Measurements from ENCODE around the gene DDB1.

DNA sequence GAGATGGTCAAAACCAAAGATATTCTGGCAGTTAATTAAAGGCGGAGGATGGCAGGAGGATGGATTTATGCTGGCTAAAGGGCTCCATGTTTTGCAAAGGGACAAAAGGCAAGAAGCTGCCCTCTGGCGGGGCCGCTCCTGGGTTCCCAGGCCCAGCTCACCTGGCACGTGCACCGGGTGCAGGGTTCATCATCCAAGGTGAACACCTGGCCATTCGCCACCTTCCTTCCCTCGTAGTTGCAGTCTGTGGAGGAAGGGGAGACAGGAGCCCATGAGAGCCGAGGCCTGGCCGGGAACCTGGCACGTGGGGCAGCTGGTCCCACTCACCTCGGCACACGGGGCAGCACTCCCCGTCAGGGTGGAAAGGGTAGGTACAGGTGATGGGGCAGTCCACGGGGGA lies 68.1 kb downstream of the DDB1 start:
- TF ChIP-seq, protein P1, sequence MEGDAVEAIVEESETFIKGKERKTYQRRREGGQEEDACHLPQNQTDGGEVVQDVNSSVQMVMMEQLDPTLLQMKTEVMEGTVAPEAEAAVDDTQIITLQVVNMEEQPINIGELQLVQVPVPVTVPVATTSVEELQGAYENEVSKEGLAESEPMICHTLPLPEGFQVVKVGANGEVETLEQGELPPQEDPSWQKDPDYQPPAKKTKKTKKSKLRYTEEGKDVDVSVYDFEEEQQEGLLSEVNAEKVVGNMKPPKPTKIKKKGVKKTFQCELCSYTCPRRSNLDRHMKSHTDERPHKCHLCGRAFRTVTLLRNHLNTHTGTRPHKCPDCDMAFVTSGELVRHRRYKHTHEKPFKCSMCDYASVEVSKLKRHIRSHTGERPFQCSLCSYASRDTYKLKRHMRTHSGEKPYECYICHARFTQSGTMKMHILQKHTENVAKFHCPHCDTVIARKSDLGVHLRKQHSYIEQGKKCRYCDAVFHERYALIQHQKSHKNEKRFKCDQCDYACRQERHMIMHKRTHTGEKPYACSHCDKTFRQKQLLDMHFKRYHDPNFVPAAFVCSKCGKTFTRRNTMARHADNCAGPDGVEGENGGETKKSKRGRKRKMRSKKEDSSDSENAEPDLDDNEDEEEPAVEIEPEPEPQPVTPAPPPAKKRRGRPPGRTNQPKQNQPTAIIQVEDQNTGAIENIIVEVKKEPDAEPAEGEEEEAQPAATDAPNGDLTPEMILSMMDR (IDR thresholded peaks at IDR 0.05), result no peak
- TF ChIP-seq POLR2AphosphoS5 (IDR thresholded peaks at IDR 0.05), result no peak
- no peak for TF ChIP-seq EP300 (IDR thresholded peaks at IDR 0.05)

All from esophagus muscularis mucosa (tissue), 4 donors.